Neural cell (in vitro differentiated cells): ENCODE results near the gene GOLGA6L25. TPM values are rescaled to one million over a fixed set of nuclear protein-coding genes. Genes with fewer than 3 reads are reported as not detected.
A peak's percentile ranks its signal among the peaks of the same experiment; 100 is the strongest.
"Not testable (repeated sequence)": the region's sequence is repeated elsewhere in the genome, so short reads cannot be mapped to it uniquely, and the experiment has no call there.

Source experiments
- H2AFZ ChIP-seq: fragments of 200-600, 300-800 bp; sonication (generic), shearing (Covaris generic); 2 replicates; pipeline ENCODE4 v1.6.0; 2014; ENCODE audit warnings: low read depth, mild to moderate bottlenecking, antibody characterized with exemption, low read length, moderate library complexity
- H3F3A ChIP-seq: fragments of 200-600 bp; shearing (Covaris generic); 2 replicates; pipeline ENCODE4 v1.6.1; 2016; ENCODE audit warnings: mild to moderate bottlenecking, moderate library complexity, mixed read lengths, antibody characterized with exemption, low read length; ENCODE audit not compliant: insufficient read depth, poor library complexity, severe bottlenecking
- H3K27ac ChIP-seq: fragments of 200-600, 300-800 bp; sonication (generic), shearing (Covaris generic); 2 replicates; pipeline ENCODE4 v1.5.1; 2014; ENCODE audit warnings: mild to moderate bottlenecking, low read length, moderate library complexity
- H3K27me3 ChIP-seq: fragments of 300-800, 200-600 bp; sonication (generic), shearing (Covaris generic); 2 replicates; pipeline ENCODE4 v1.6.0; 2014; ENCODE audit warnings: mild to moderate bottlenecking, low read depth, low read length, moderate library complexity; ENCODE audit not compliant: insufficient read depth
- H3K36me3 ChIP-seq: fragments of 300-800, 200-600 bp; sonication (generic), shearing (Covaris generic); 2 replicates; pipeline ENCODE4 v1.5.1; 2014; ENCODE audit warnings: mild to moderate bottlenecking, antibody characterized with exemption, low read length, moderate library complexity; ENCODE audit not compliant: insufficient read depth
- H3K4me2 ChIP-seq: fragments of 300-800, 200-600 bp; sonication (generic), shearing (Covaris generic); 2 replicates; pipeline ENCODE4 v1.6.0; 2014; ENCODE audit warnings: mild to moderate bottlenecking, low read length
- H3K4me3 ChIP-seq: fragments of 300-800, 200-600 bp; sonication (generic), shearing (Covaris generic); 2 replicates; pipeline ENCODE4 v1.5.1; 2014; ENCODE audit warnings: mild to moderate bottlenecking, low read length, moderate library complexity
- H3K79me2 ChIP-seq: fragments of 200-600 bp; shearing (Covaris generic); replicated peaks from 2 replicates; pipeline ENCODE4 v1.6.0; 2014; ENCODE audit warnings: mild to moderate bottlenecking, low read length, moderate library complexity; ENCODE audit not compliant: insufficient read depth
- H3K9ac ChIP-seq: fragments of 300-800, 200-600 bp; sonication (generic), shearing (Covaris generic); 2 replicates; pipeline ENCODE4 v1.6.1; 2016; ENCODE audit warnings: mild to moderate bottlenecking, low read length, mixed read lengths
- H3K9me2 ChIP-seq: fragments of 200-600 bp; shearing (Covaris generic); 2 replicates; pipeline ENCODE4 v1.6.1; 2016; ENCODE audit warnings: mild to moderate bottlenecking, low read length, mixed read lengths; ENCODE audit not compliant: insufficient read depth
- H3K9me3 ChIP-seq: fragments of 200-600, 300-800 bp; sonication (generic), shearing (Covaris generic); 2 replicates; pipeline ENCODE4 v1.6.1; 2016; ENCODE audit warnings: mild to moderate bottlenecking, mixed run types, low read length, moderate library complexity, mixed read lengths
- H4K20me1 ChIP-seq: fragments of 200-600 bp; shearing (Covaris generic); 2 replicates; pipeline ENCODE4 v1.6.1; 2016; ENCODE audit warnings: mild to moderate bottlenecking, mixed run types; ENCODE audit not compliant: insufficient read depth
- polyA minus RNA-seq: library from RNA; depleted of rRNA, polyadenylated mRNA; stranded (reverse); fragments of >200 nt; gene quantifications from 2 replicates; pipeline ENCODE4 v1.2.3, GENCODE V29; 2014
- polyA plus RNA-seq: library from polyadenylated mRNA; depleted of rRNA; stranded (reverse); fragments of >200 nt; gene quantifications from 2 replicates; pipeline ENCODE4 v1.2.3, GENCODE V29; 2014

The GOLGA6L25 gene, protein sequence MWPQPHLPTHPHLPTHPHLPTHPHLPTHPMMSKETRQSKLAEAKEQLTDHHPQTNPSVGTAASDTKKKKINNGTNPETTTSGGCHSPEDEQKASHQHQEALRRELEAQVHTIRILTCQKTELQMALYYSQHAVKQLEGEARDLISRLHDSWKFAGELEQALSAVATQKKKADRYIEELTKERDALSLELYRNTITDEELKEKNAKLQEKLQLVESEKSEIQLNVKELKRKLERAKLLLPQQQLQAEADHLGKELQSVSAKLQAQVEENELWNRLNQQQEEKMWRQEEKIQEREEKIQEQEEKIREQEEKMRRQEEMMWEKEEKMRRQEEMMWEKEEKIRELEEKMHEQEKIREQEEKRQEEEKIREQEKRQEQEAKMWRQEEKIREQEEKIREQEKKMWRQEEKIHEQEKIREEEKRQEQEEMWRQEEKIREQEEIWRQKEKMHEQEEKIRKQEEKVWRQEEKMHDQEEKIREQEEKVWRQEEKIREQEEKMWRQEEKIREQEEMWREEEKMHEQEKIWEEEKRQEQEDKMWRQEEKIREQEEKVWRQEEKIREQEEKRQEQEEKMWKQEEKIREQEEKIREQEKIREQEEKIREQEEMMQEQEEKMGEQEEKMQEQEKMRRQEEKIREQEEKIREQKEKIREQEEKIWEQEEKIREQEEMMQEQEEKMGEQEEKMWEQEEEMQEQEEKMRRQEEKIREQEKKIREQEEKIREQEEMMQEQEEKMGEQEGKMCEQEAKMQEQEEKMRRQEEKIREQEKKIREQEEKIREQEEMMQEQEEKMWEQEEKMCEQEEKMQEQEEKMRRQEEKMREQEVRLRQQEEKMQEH
- not detected in 2 replicates for polyA plus RNA-seq
- polyA minus RNA-seq: not detected in 2 replicates

DNA sequence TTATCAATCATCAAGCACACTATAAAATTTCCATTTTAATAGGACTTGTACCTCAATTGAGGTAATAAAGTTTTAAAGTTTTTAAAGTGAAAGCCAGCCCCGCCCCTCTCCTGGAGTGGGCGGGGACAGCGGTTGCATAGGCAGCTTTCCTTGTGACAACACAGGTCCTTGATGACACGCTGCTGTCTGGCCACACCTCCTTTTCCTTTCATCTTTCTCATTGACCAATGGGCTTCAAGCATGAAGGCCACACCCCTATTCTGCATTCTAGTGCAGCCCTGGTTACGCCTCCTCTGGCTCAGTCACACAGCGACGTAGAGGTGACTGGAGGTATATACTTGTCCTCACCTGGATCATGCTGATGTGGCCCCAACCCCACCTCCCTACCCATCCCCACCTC lies at the start of gene GOLGA6L25:
Gene GOLGA6L25, plus strand, starts transcription at position 301 of the 400 bp plus-strand sequence. Its CDS starts 61 bp downstream, at position 362.
- not testable (repeated sequence) for H3K27ac ChIP-seq, H3K36me3 ChIP-seq, H3K4me2 ChIP-seq, H3K9me2 ChIP-seq, H3K9me3 ChIP-seq, H3K79me2 ChIP-seq, H3K27me3 ChIP-seq, H3F3A ChIP-seq, H2AFZ ChIP-seq, H3K9ac ChIP-seq, H4K20me1 ChIP-seq, H3K4me3 ChIP-seq

GRCh38 chr15:28508217-28508889 lies 45.0 kb upstream of the GOLGA6L25 start:
- not testable (repeated sequence) for H3K9me3 ChIP-seq, H3K27ac ChIP-seq, H3K9me2 ChIP-seq, H3K9ac ChIP-seq, H3K79me2 ChIP-seq, H4K20me1 ChIP-seq, H3F3A ChIP-seq, H3K36me3 ChIP-seq, H3K4me3 ChIP-seq, H2AFZ ChIP-seq, H3K27me3 ChIP-seq, H3K4me2 ChIP-seq

DNA sequence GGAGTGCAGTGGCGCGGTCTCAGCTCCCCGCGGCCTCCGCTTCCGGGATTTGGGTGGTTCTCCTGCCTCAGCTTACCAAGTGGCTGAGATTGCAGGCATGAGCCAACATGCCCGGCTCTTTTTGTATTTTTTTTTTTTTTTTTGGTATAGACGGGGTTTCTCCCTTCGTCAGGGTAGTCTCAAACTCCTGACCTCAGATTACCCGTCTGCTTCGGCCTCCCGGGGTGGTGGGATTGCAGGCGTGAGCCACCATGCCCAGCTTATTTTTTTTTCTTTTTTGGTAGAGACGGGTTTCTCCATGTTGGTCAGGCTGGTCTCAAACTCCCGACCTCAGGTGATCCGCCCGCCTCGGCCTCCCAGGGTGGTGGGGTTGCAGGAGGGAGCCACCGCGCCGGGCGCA lies 39.2 kb upstream of the GOLGA6L25 start:
- not testable (repeated sequence) for H2AFZ ChIP-seq, H3K9me3 ChIP-seq, H3F3A ChIP-seq, H3K9me2 ChIP-seq, H3K27ac ChIP-seq, H3K4me2 ChIP-seq, H3K9ac ChIP-seq, H3K27me3 ChIP-seq, H3K4me3 ChIP-seq, H3K79me2 ChIP-seq, H4K20me1 ChIP-seq, H3K36me3 ChIP-seq

DNA sequence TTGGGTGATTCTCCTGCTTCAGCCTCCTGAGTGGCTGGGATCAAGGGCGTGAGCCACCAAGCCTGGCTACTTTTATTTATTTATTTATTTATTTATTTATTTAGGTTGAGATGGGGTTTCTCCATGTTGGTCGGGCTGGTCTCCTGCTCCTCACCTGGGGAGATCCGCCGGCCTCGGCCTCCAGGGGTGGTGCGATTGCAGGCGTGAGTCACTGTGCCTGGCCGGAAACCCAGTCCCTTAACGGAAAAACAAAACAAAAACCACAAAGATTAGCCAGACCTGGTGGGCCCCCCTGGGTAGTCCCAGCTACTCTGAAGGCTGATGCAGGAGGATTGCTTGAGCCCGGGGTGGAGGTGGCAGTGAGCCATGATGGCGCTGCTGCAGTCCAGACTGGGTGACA lies 38.2 kb upstream of the GOLGA6L25 start:
- not testable (repeated sequence) for H3K4me3 ChIP-seq, H2AFZ ChIP-seq, H3K4me2 ChIP-seq, H3K36me3 ChIP-seq, H3K79me2 ChIP-seq, H3K9me2 ChIP-seq, H3K27me3 ChIP-seq, H3K27ac ChIP-seq, H3K9ac ChIP-seq, H3K9me3 ChIP-seq, H4K20me1 ChIP-seq, H3F3A ChIP-seq

- H3K4me3 ChIP-seq, H3K9ac ChIP-seq, H3K9me2 ChIP-seq, H2AFZ ChIP-seq, H3K4me2 ChIP-seq, H3K27me3 ChIP-seq, H3F3A ChIP-seq, H3K79me2 ChIP-seq, H3K27ac ChIP-seq, H3K36me3 ChIP-seq, H3K9me3 ChIP-seq, H4K20me1 ChIP-seq: not testable (repeated sequence)
Observed at GRCh38 chr15:28532954-28533353, 20.4 kb upstream of the GOLGA6L25 start, which contains the start of gene GOLGA8G. GOLGA8G (minus strand) TSS chr15:28532971; CDS start chr15:28532909, 62 bp downstream.

- H2AFZ ChIP-seq, H3K9ac ChIP-seq, H3K79me2 ChIP-seq, H3K4me2 ChIP-seq, H3K27me3 ChIP-seq, H3K9me2 ChIP-seq, H3K36me3 ChIP-seq, H3K9me3 ChIP-seq, H3K27ac ChIP-seq, H3F3A ChIP-seq, H3K4me3 ChIP-seq, H4K20me1 ChIP-seq: not testable (repeated sequence)
Observed at GRCh38 chr15:28573351-28573750, 20.0 kb downstream of the GOLGA6L25 start.

- H3K9me2 ChIP-seq, H2AFZ ChIP-seq, H3K27me3 ChIP-seq, H3F3A ChIP-seq, H3K27ac ChIP-seq, H4K20me1 ChIP-seq, H3K9ac ChIP-seq, H3K79me2 ChIP-seq, H3K36me3 ChIP-seq, H3K4me2 ChIP-seq, H3K9me3 ChIP-seq: not testable (repeated sequence)
- H3K4me3 ChIP-seq: peak overlapping the region; percentile 34
Observed at GRCh38 chr15:28588977-28589606, 35.7 kb downstream of the GOLGA6L25 start.
